H1 (cell line): ENCODE data around the gene CTTNBP2.

Experiments
- CEBPB ChIP-seq: IDR thresholded peaks from 2 replicates; pipeline ENCODE4 v1.6.1; 2012; ENCODE audit warnings: low read depth, low read length
- CREB1 ChIP-seq: IDR thresholded peaks from 2 replicates; pipeline ENCODE4 v1.6.1; 2012; ENCODE audit warnings: inconsistent platforms
- CTCF ChIP-seq, 3 experiments: IDR thresholded peaks; 1 replicate in 2 of 3; 2 replicates in 1 of 3; pipeline versions ENCODE4 v1.5.1 to v1.6.1; 2011; ENCODE audit warnings: low read length in 3 of 3, mild to moderate bottlenecking in 3 of 3, inconsistent platforms in 2 of 3, low read depth in 1 of 3, moderate library complexity in 1 of 3; ENCODE audit not compliant: insufficient read depth in 1 of 3; ENCODE audit errors: control extremely low read depth in 1 of 3
- POLR2A ChIP-seq, 2 experiments: IDR thresholded peaks; 1 replicate in 1 of 2; 2 replicates in 1 of 2; pipeline ENCODE4 v1.6.1; 2011; ENCODE audit warnings: low read depth in 2 of 2, low read length in 2 of 2, mild to moderate bottlenecking in 2 of 2; ENCODE audit errors: control extremely low read depth in 1 of 2
- RAD21 ChIP-seq, 2 experiments: IDR thresholded peaks in 1 of 2; conservative IDR thresholded peaks in 1 of 2; 2 replicates each; pipeline ENCODE4 v1.6.1; 2011; ENCODE audit warnings: low read depth in 2 of 2, low read length in 2 of 2, improper control_type of control experiment in 1 of 2, inconsistent platforms in 1 of 2, mild to moderate bottlenecking in 1 of 2, moderate library complexity in 1 of 2

GRCh38 chr7:117664047-117664446 is 209.2 kb downstream of the CTTNBP2 start:
- TF ChIP-seq CEBPB: no peak
- TF ChIP-seq CREB1: no peak
- TF ChIP-seq CTCF (IDR thresholded peaks at IDR 0.05; ENCODE audit: control extremely low read depth in 1 of 3, insufficient read depth in 1 of 3, low read depth in 1 of 3, low read length in 3 of 3): no peak
- TF ChIP-seq POLR2A (IDR thresholded peaks at IDR 0.05; ENCODE audit: control extremely low read depth in 1 of 2, low read depth in 2 of 2, low read length in 2 of 2): no peak
- TF ChIP-seq RAD21 (IDR thresholded peaks at IDR 0.05 in 1 of 2, conservative IDR thresholded peaks at IDR 0.05 in 1 of 2; ENCODE audit: low read depth in 2 of 2, low read length in 2 of 2): no peak
